GM23338 (cell line): ENCODE data around the gene CDK14. TPM values are rescaled to one million over a fixed set of nuclear protein-coding genes. Genes with fewer than 3 reads are reported as not detected.

ENCODE experiments used
- ATAC-seq: fragments of 200-7000 bp; cut with Tn5 transposase; 3 replicates; pipeline ENCODE4 v1.9.1; 2020
- DNase-seq: peaks from one replicate; pipeline ENCODE4 v3.0.0-alpha.2; 2015; ENCODE audit warnings: low spot score
- H2AFZ ChIP-seq: fragments of 200-600 bp; sonication (generic); 2 replicates; pipeline ENCODE4 v1.8.0; 2016; ENCODE audit warnings: antibody characterized with exemption, mild to moderate bottlenecking, moderate library complexity
- H3F3A ChIP-seq: fragments of 200-600 bp; sonication (generic); replicated peaks from 2 replicates; pipeline ENCODE4 v1.8.0; 2017; ENCODE audit warnings: antibody characterized with exemption, mixed run types, low read depth
- H3K27ac ChIP-seq: fragments of 200-600 bp; sonication (generic); 2 replicates; pipeline ENCODE4 v1.6.1; 2016; ENCODE audit warnings: low read depth
- H3K27me3 ChIP-seq: fragments of 200-600 bp; sonication (generic); 2 replicates; pipeline ENCODE4 v1.8.0; 2016; ENCODE audit warnings: mild to moderate bottlenecking, mixed run types, moderate library complexity; ENCODE audit not compliant: insufficient read depth
- H3K36me3 ChIP-seq: fragments of 200-600 bp; sonication (generic); 2 replicates; pipeline ENCODE4 v1.8.0; 2016; ENCODE audit warnings: mild to moderate bottlenecking; ENCODE audit not compliant: insufficient read depth
- H3K4me1 ChIP-seq: fragments of 200-600 bp; sonication (generic); 2 replicates; pipeline ENCODE4 v1.8.0; 2016; ENCODE audit warnings: mild to moderate bottlenecking, moderate library complexity; ENCODE audit not compliant: insufficient read depth
- H3K4me2 ChIP-seq: fragments of 200-600 bp; sonication (generic); 2 replicates; pipeline ENCODE4 v1.7.1; 2017; ENCODE audit warnings: mixed run types
- H3K4me3 ChIP-seq: fragments of 200-600 bp; sonication (generic); 2 replicates; pipeline ENCODE4 v1.6.1; 2016; ENCODE audit warnings: mixed run types
- H3K79me2 ChIP-seq: fragments of 200-600 bp; sonication (generic); replicated peaks from 2 replicates; pipeline ENCODE4 v1.8.0; 2017; ENCODE audit warnings: mild to moderate bottlenecking; ENCODE audit not compliant: insufficient read depth
- H3K9me2 ChIP-seq: fragments of 200-600 bp; sonication (generic); 2 replicates; pipeline ENCODE4 v1.8.0; 2017; ENCODE audit not compliant: insufficient read depth
- H4K20me1 ChIP-seq: fragments of 200-600 bp; sonication (generic); replicated peaks from 2 replicates; pipeline ENCODE4 v1.8.0; 2017; ENCODE audit warnings: mild to moderate bottlenecking; ENCODE audit not compliant: insufficient read depth
- H3K27ac Mint-ChIP-seq: 2 replicates; pipeline ENCODE4 v1.8.0; 2020; ENCODE audit warnings: inconsistent platforms, mild to moderate bottlenecking, moderate library complexity, mixed read lengths
- H3K27me3 Mint-ChIP-seq: 3 replicates; pipeline ENCODE4 v1.8.0; 2022; ENCODE audit warnings: low read depth, mild to moderate bottlenecking, moderate library complexity, mixed read lengths, inconsistent platforms; ENCODE audit not compliant: insufficient read depth, poor library complexity
- H3K36me3 Mint-ChIP-seq: 3 replicates; pipeline ENCODE4 v1.8.0; 2021; ENCODE audit warnings: low read depth, mild to moderate bottlenecking, inconsistent platforms, moderate library complexity, mixed read lengths
- H3K4me1 Mint-ChIP-seq: 3 replicates; pipeline ENCODE4 v1.8.0; 2020; ENCODE audit warnings: mild to moderate bottlenecking, inconsistent platforms, mixed read lengths
- H3K4me3 Mint-ChIP-seq: 3 replicates; pipeline ENCODE4 v1.8.0; 2021; ENCODE audit warnings: moderate library complexity, mild to moderate bottlenecking, inconsistent platforms, mixed read lengths
- H3K9me3 Mint-ChIP-seq: 3 replicates; pipeline ENCODE4 v1.8.0; 2020; ENCODE audit warnings: moderate library complexity, mild to moderate bottlenecking, inconsistent platforms, mixed read lengths
- CREB1 ChIP-seq: fragments of 250-450 bp; sonication (Bioruptor Pico); IDR thresholded peaks from 2 replicates; pipeline ENCODE4 v1.5.0; 2020; ENCODE audit warnings: low read depth, mild to moderate bottlenecking, moderate library complexity
- CTCF ChIP-seq, 2 experiments: fragments of 200-600 bp in 1 of 2; sonication (generic) in 1 of 2; conservative IDR thresholded peaks; 2 replicates each; pipeline versions ENCODE4 v1.5.1 to v1.6.1; 2016 to 2017; ENCODE audit warnings: antibody characterized with exemption in 2 of 2, low read depth in 2 of 2, mild to moderate bottlenecking in 2 of 2, moderate library complexity in 1 of 2
- ETS1 ChIP-seq: IDR thresholded peaks from 2 replicates; pipeline ENCODE4 v1.6.1; 2016; ENCODE audit warnings: antibody characterized with exemption
- EZH2 ChIP-seq: fragments of 200-600 bp; sonication (generic); IDR thresholded peaks from one replicate; pipeline ENCODE4 v1.8.0; 2017; ENCODE audit warnings: antibody characterized with exemption, mild to moderate bottlenecking, low read depth; ENCODE audit not compliant: unreplicated experiment
- EZH2phosphoT487 ChIP-seq: fragments of 200-600 bp; sonication (generic); IDR thresholded peaks from one replicate; pipeline ENCODE4 v1.8.1; 2018; ENCODE audit warnings: antibody characterized with exemption; ENCODE audit not compliant: unreplicated experiment
- JUNB ChIP-seq: IDR thresholded peaks from one replicate; pipeline ENCODE4 v1.6.1; 2016; ENCODE audit warnings: antibody characterized with exemption; ENCODE audit not compliant: unreplicated experiment
- NANOG ChIP-seq: IDR thresholded peaks from 2 replicates; pipeline ENCODE4 v1.6.1; 2016; ENCODE audit warnings: antibody characterized with exemption, borderline replicate concordance
- POLR2AphosphoS5 ChIP-seq: IDR thresholded peaks from 2 replicates; pipeline ENCODE4 v1.6.1; 2016; ENCODE audit warnings: antibody characterized with exemption, low read depth
- ZNF114 ChIP-seq: fragments of 250-450 bp; sonication (Bioruptor Pico); IDR thresholded peaks from 2 replicates; pipeline ENCODE4 v1.5.0; 2020; ENCODE audit warnings: mild to moderate bottlenecking, moderate library complexity
- ZNF462 ChIP-seq: fragments of 250-450 bp; sonication (Bioruptor Pico); IDR thresholded peaks from 2 replicates; pipeline ENCODE4 v1.5.0; 2020; ENCODE audit warnings: mild to moderate bottlenecking, moderate library complexity
- polyA plus RNA-seq: library from polyadenylated mRNA; unstranded; fragments of >200 nt; fragmentation: Nextera tagmentation; extraction: Ambion mirVana; gene quantifications from 2 replicates; pipeline ENCODE4 v1.2.1, GENCODE V29; 2016
- total RNA-seq: library from RNA; depleted of rRNA; stranded (reverse); fragments of >200 nt; shearing (Covaris generic); gene quantifications from 2 replicates; pipeline ENCODE4 v1.2.3, GENCODE V29; 2014

Gene CDK14
- total and polyA plus RNA-seq, 2 experiments from 2014 or later = 11.2 to 24.0 TPM

- TF ChIP-seq ZNF462 (CRISPR knock-in tag) = no peak
- TF ChIP-seq EZH2phosphoT487 = no peak
- no peak for TF ChIP-seq CREB1
- TF ChIP-seq POLR2AphosphoS5 = no peak
- TF ChIP-seq EZH2 = no peak
- no peak for TF ChIP-seq ZNF114 (CRISPR knock-in tag)
- no peak for TF ChIP-seq ETS1
- TF ChIP-seq NANOG = no peak
Observed at GRCh38 chr7:90671571-90671970, 75.5 kb downstream of the CDK14 start (continued).

GRCh38 chr7:90672210-90672609 lies 76.1 kb downstream of the CDK14 start:
- H3K36me3 ChIP-seq = no peaks in the 10 kb centered on the region
- H3K4me3 ChIP-seq = no peak overlapping the region
- H3K9me2 ChIP-seq = no peaks in the 10 kb centered on the region
- H3K36me3 Mint-ChIP-seq = no peaks in the 10 kb centered on the region
- peaks cover 22% of the 10 kb centered on the region for H3K4me1 Mint-ChIP-seq
- DNase-seq = no peak
- no peak overlapping the region for H3K27ac ChIP-seq
- no peak overlapping the region for H3K27ac Mint-ChIP-seq
- no peak overlapping the region for H3K4me2 ChIP-seq
- no peaks in the 10 kb centered on the region for H3K9me3 Mint-ChIP-seq
- H3K79me2 ChIP-seq = peaks cover 53% of the 10 kb centered on the region
- H3K4me3 Mint-ChIP-seq = no peak overlapping the region
- H3F3A ChIP-seq = no peaks in the 10 kb centered on the region
- no peaks in the 10 kb centered on the region for H3K27me3 ChIP-seq
- ATAC-seq = no peak
- peaks cover 3% of the 10 kb centered on the region for H3K27me3 Mint-ChIP-seq
- H4K20me1 ChIP-seq = no peaks in the 10 kb centered on the region
- no peak overlapping the region for H2AFZ ChIP-seq
- peaks cover 6% of the 10 kb centered on the region for H3K4me1 ChIP-seq
- no peak for TF ChIP-seq ETS1
- TF ChIP-seq CTCF (conservative IDR thresholded peaks at IDR 0.05; ENCODE audit: low read depth in 2 of 2) = no peak
- no peak for TF ChIP-seq JUNB
- TF ChIP-seq EZH2phosphoT487 = no peak
